Upper lobe of left lung (tissue), 6 donors: ENCODE measurements around the gene SEC16B. TPM values are rescaled to one million over a fixed set of nuclear protein-coding genes. Genes with fewer than 3 reads are reported as not detected.

ENCODE experiments used
- ATAC-seq, 2 donors: fragments of 200-7000 bp; cut with Tn5 transposase; one replicate each; pipeline ENCODE4 v1.9.1; 2022; ENCODE audit warnings: mild to moderate bottlenecking in 2 of 2, moderate library complexity in 2 of 2; ENCODE audit not compliant: low FRiP score in 2 of 2
- DNase-seq, 2 donors: peaks; one replicate each; pipeline ENCODE4 v3.0.0-alpha.2; 2019 to 2020
- H3K27ac ChIP-seq, 4 donors: fragments of 200-600 bp; sonication (generic); one replicate each; pipeline ENCODE4 v1.5.1; 2016 to 2019
- H3K27me3 ChIP-seq, 4 donors: fragments of 200-600 bp; sonication (generic); one replicate each; pipeline ENCODE4 v1.5.1; 2017 to 2019
- H3K36me3 ChIP-seq, 4 donors: fragments of 200-600 bp; sonication (generic); one replicate each; pipeline ENCODE4 v1.5.1; 2016 to 2019
- H3K4me1 ChIP-seq, 4 donors: fragments of 200-600 bp; sonication (generic); one replicate each; pipeline ENCODE4 v1.5.1; 2018 to 2019
- H3K4me3 ChIP-seq, 4 donors: fragments of 200-600 bp; sonication (generic); one replicate each; pipeline ENCODE4 v1.5.1; 2017 to 2019; ENCODE audit warnings: mild to moderate bottlenecking in 2 of 4, moderate library complexity in 1 of 4
- H3K9me3 ChIP-seq, 4 donors: fragments of 200-600 bp; sonication (generic); one replicate each; pipeline ENCODE4 v1.5.1; 2018 to 2019
- CTCF ChIP-seq, 6 experiments: fragments of 450-650 bp in 4 of 6; fragments of 200-600 bp in 2 of 6; sonication (generic) in 2 of 6; IDR thresholded peaks; one replicate each; pipeline ENCODE4 v1.5.1; 2016 to 2019; ENCODE audit warnings: antibody characterized with exemption in 6 of 6
- EP300 ChIP-seq, 4 donors: sonication (generic); formaldehyde crosslinking; IDR thresholded peaks; one replicate each; pipeline ENCODE4 v1.5.1; 2017; ENCODE audit warnings: antibody characterized with exemption in 4 of 4, control low read depth in 2 of 4
- POLR2A ChIP-seq, 4 donors: fragments of 450-650 bp; IDR thresholded peaks; one replicate each; pipeline ENCODE4 v1.5.1; 2016 to 2017; ENCODE audit warnings: antibody characterized with exemption in 4 of 4, mild to moderate bottlenecking in 2 of 4
- POLR2AphosphoS5 ChIP-seq, 2 donors: sonication (generic); formaldehyde crosslinking; IDR thresholded peaks; one replicate each; pipeline ENCODE4 v1.5.1; 2017; ENCODE audit warnings: antibody characterized with exemption in 2 of 2
- WGBS, 2 donors: methylation state at CpG; one replicate each; pipeline ENCODE4 v1.1.5; 2017 to 2018; 5-methylcytosine and 5-hydroxymethylcytosine counted together
- total RNA-seq, 6 donors: library from RNA; depleted of rRNA in 4 of 6; stranded (reverse); fragments of >200 nt in 4 of 6; gene quantifications; one replicate each; pipeline versions ENCODE4 v1.1.0 to v1.2.1, GENCODE V29; 2016 to 2021
- donor health status: DM: no; HTN: no; CAD: no; lungs with moderate emphysema.
- donor health status: DM: no; HTN: yes; CAD: no; lungs with severe emphysema.

SEC16B gene
- total RNA-seq, 6 donors from 2014 or later, result 1.3 to 26.2 (median 3.1) TPM

DNA sequence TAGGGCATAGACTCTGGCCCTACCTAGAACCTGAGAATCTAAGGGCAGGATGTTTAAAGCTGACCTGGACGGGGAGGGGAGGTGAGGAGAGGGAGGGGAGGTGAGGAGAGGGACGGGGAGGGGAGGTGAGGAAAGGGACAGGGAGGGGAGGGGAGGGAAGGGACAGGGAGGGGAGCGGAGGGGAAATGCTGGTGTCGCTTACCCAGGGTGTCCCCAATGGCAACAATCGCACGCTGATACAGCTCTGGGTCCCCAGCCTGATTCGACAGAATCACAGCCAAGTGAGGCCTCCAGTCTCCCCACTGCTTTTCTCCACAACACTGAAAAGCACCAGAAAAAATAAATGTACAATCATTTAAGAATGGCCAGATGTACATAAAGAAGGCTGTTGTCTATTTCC, 22.2 kb downstream of the SEC16B start:
- TF ChIP-seq POLR2A (IDR thresholded peaks at IDR 0.05) (no peak), EP300 (IDR thresholded peaks at IDR 0.05) (no peak), POLR2AphosphoS5 (IDR thresholded peaks at IDR 0.05) (no peak), CTCF (IDR thresholded peaks at IDR 0.05) (no peak)
- Histone ChIP-seq H3K4me1 (no peaks in the 10 kb centered on the region), H3K27ac (no peak overlapping the region), H3K4me3 (no peak overlapping the region), H3K27me3 (no peaks in the 10 kb centered on the region), H3K36me3 (peaks cover 0 to 7% (median 0%) of the 10 kb centered on the region in 4 donors), H3K9me3 (no peaks in the 10 kb centered on the region)
- no peak for DNase-seq
- 80 to 93% methylated on average over 7 of the region's 7 CpGs for WGBS, 2 donors
- no peak for ATAC-seq

DNA sequence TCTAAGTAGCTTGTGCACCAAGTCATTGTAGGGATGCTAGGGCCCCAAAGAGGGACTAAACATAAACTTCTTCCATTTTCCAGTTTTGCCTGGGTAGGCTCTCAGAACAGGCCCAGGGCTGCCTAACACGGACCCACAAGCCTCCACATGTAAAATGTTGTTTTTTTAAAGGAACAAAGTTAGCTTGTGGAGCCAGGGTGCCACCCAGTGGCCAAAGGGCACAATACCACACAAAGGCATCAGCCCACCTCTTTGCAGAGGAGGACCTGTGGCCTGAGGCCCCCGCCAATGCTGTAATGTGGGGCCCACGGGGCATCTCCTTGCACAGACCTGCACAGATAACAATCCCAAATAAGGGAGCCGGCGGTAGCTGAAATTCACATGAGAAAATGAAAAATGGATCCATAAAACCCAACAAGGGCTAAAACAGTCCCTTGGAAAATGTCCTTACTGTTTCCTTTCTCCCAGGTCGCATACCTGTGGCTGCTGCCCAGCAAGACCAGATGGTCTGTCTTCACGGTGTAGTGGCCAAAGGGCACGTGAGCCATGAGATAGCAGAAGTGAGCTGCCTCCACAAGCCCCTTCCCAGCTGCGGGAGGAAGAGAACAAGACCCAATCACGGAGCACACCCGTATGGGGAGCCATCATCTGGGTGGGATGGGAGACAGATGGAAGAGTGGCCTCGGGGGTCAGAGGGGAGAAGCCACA, 23.8 kb downstream of the SEC16B start:
- Histone ChIP-seq H3K27me3 (no peaks in the 10 kb centered on the region), H3K4me1 (no peaks in the 10 kb centered on the region), H3K36me3 (peaks cover 0 to 12% (median 0%) of the 10 kb centered on the region in 4 donors), H3K4me3 (no peak overlapping the region), H3K9me3 (no peaks in the 10 kb centered on the region), H3K27ac (no peak overlapping the region)
- peak in 1 of 2 donors; percentile 27 for DNase-seq
- peak; percentile 49 to 76 for ATAC-seq
- TF ChIP-seq POLR2AphosphoS5 (IDR thresholded peaks at IDR 0.05) (no peak), POLR2A (IDR thresholded peaks at IDR 0.05) (no peak), EP300 (IDR thresholded peaks at IDR 0.05) (no peak), CTCF (IDR thresholded peaks at IDR 0.05) (peak; percentile 24 to 72 (median 61))
- 62 to 71% methylated on average over 11 to 12 of the region's 12 CpGs for WGBS, 2 donors

- H3K4me3 ChIP-seq, result no peak overlapping the region
- no peaks in the 10 kb centered on the region for H3K9me3 ChIP-seq
- H3K36me3 ChIP-seq, result peaks cover 0 to 20% (median 2%) of the 10 kb centered on the region in 4 donors
- H3K27me3 ChIP-seq, result no peaks in the 10 kb centered on the region
- ATAC-seq, result no peak
- 82 to 88% methylated on average over 20 of the region's 20 CpGs for WGBS, 2 donors
- DNase-seq, result peak in 1 of 2 donors; percentile 30
- H3K4me1 ChIP-seq, result no peaks in the 10 kb centered on the region
- H3K27ac ChIP-seq, result no peak overlapping the region
- no peak for TF ChIP-seq CTCF (IDR thresholded peaks at IDR 0.05)
- TF ChIP-seq EP300 (IDR thresholded peaks at IDR 0.05), result no peak
- no peak for TF ChIP-seq POLR2AphosphoS5 (IDR thresholded peaks at IDR 0.05)
- no peak for TF ChIP-seq POLR2A (IDR thresholded peaks at IDR 0.05)
These were observed 25.6 kb downstream of the SEC16B start for GRCh38 chr1:177944016-177944949.

DNA sequence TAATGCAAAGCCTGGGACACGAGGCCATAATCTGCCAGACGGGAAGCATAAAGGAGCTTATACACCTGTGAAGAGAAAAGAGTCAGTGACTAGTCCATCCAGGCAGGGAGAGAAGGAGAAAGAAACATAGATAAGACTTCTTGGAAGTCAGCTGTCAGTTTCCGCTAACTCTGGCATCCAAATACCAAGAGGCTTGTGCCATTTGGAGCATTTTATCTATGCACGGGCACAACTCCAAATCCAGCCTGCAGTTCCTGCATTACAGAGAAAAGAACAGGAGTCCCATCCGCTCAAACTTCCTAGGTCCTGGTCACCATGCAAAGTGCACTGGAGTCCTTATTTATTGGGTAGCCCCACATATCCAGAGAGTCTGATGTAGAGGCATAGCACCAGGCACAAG, 27.9 kb downstream of the SEC16B start:
- H3K36me3 ChIP-seq, result peaks cover 0 to 29% (median 5%) of the 10 kb centered on the region in 4 donors
- DNase-seq (no peak), ATAC-seq (no peak)
- 94 to 97% methylated on average over 5 of the region's 5 CpGs for WGBS, 2 donors
- no peak for TF ChIP-seq EP300 (IDR thresholded peaks at IDR 0.05)
- TF ChIP-seq POLR2A (IDR thresholded peaks at IDR 0.05), result no peak
- no peak for TF ChIP-seq CTCF (IDR thresholded peaks at IDR 0.05)
- TF ChIP-seq POLR2AphosphoS5 (IDR thresholded peaks at IDR 0.05), result no peak
- H3K4me3 ChIP-seq, result no peak overlapping the region
- no peaks in the 10 kb centered on the region for H3K27me3 ChIP-seq
- no peaks in the 10 kb centered on the region for H3K9me3 ChIP-seq
- no peaks in the 10 kb centered on the region for H3K4me1 ChIP-seq
- H3K27ac ChIP-seq, result no peak overlapping the region
